ENCODE measurements around the gene ADCYAP1. TPM values are rescaled to one million over a fixed set of nuclear protein-coding genes. Genes with fewer than 3 reads are reported as not detected.

Gene ADCYAP1
- total and polyA plus RNA-seq, 10 donors = 0.02 to 0.82 (median 0.34) TPM; not detected in 5

DNA sequence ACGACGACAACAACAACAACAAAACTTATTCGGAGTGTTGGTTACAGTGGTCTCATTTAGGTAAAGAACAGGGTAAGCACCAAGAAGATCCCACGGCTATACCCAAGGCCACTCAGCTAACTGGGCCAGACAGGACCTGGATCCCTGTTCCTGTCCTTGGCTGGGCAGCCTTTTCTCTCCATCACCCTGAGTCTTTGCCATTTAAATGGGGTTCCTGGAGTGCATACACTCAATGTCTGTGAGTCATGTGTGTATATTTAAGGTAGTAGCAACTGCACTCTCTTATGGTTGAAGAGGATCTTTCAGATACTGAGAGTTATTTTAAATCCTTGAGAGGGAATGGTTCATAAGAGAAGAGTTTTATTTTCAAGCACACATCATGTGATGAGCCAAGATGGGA lies 35.3 kb downstream of the ADCYAP1 start:
- Histone ChIP-seq H3K27ac (no peak overlapping the region), H3K9me3 (no peaks in the 10 kb centered on the region), H3K4me1 (no peaks in the 10 kb centered on the region), H3K36me3 (no peaks in the 10 kb centered on the region), H3K27me3 (replicated peaks in 1 of 7) (no peaks in the 10 kb centered on the region), H3K4me3 (no peak overlapping the region)
- WGBS, 5 donors = 81 to 88% (median 84%) methylated on average over 4 of the region's 4 CpGs
- TF ChIP-seq POLR2AphosphoS5 (IDR thresholded peaks at IDR 0.05) (no peak), POLR2A (IDR thresholded peaks at IDR 0.05) (no peak), CTCF (IDR thresholded peaks at IDR 0.05 in 8 of 11, conservative IDR thresholded peaks at IDR 0.05 in 3 of 11) (no peak)
- DNase-seq = no peak
- intact Hi-C loops (cut with DNase I; ENCODE audit: low total_unique reads) = no loop called here

DNA sequence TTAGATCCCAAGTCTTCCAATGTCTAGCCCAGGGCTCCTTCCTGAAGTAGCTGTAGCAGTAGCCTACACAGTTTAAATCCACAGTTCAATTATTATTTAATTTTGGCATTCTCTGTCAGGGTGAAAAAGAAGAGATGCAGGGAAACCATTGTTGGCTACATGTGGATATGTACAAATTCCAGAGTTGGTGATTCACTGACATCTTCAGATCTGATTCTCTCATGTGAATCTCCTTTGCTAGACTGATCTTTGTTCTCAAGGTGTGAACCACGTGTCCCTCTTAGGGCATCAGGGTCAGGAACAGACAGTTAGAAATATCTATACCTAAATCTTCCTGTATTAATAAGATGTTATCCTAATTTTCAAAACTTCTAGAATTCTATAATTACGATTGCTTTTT lies 36.7 kb downstream of the ADCYAP1 start:
- Histone ChIP-seq H3K9me3 (no peaks in the 10 kb centered on the region), H3K4me1 (no peaks in the 10 kb centered on the region), H3K27me3 (replicated peaks in 1 of 7) (no peaks in the 10 kb centered on the region), H3K36me3 (no peaks in the 10 kb centered on the region), H3K4me3 (no peak overlapping the region), H3K27ac (no peak overlapping the region)
- TF ChIP-seq CTCF (IDR thresholded peaks at IDR 0.05 in 8 of 11, conservative IDR thresholded peaks at IDR 0.05 in 3 of 11) (no peak), POLR2AphosphoS5 (IDR thresholded peaks at IDR 0.05) (no peak), POLR2A (IDR thresholded peaks at IDR 0.05) (no peak)
- intact Hi-C loops (cut with DNase I; ENCODE audit: low total_unique reads) = no loop called here
- no peak for DNase-seq
- 71 to 79% (median 73%) methylated on average over 2 of the region's 2 CpGs for WGBS, 5 donors

DNA sequence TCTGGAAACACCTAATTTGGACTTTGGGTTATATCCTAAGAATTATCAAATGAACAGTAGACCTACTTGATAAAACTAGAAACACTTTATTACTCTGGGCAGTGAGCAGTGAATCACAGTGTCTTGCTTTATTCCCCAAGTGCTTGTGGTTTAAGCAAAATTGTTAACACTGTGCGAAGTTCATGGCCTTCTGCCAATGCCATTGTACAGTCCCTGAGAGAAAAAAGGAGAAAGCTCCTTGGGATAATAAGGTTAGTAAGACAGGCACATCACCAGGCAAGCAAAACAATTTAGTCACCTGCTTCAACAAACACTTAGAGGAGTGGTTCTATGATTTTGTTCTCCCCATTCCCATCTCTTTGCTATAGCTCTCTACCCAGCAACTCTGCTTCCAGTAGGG lies 39.8 kb downstream of the ADCYAP1 start:
- no peak overlapping the region for H3K4me3 ChIP-seq
- WGBS, 5 donors = 39 to 63% (median 43%) methylated on average over 1 of the region's 1 CpG
- no peaks in the 10 kb centered on the region for H3K36me3 ChIP-seq
- no peak overlapping the region for H3K27ac ChIP-seq
- intact Hi-C loops (cut with DNase I; ENCODE audit: low total_unique reads) = no loop called here
- TF ChIP-seq POLR2AphosphoS5 (IDR thresholded peaks at IDR 0.05) = no peak
- no peak for TF ChIP-seq POLR2A (IDR thresholded peaks at IDR 0.05)
- TF ChIP-seq CTCF (IDR thresholded peaks at IDR 0.05 in 8 of 11, conservative IDR thresholded peaks at IDR 0.05 in 3 of 11) = no peak
- peaks cover 0 to 2% (median 0%) of the 10 kb centered on the region in 7 donors for H3K27me3 ChIP-seq (replicated peaks in 1 of 7)
- H3K9me3 ChIP-seq = peaks cover 0 to 4% (median 0%) of the 10 kb centered on the region in 8 donors
- H3K4me1 ChIP-seq = no peaks in the 10 kb centered on the region
- DNase-seq = no peak

GRCh38 chr18:949724-950631 lies 45.3 kb downstream of the ADCYAP1 start:
- H3K27me3 ChIP-seq (replicated peaks in 1 of 7) = peaks cover 0 to 16% (median 0%) of the 10 kb centered on the region in 7 donors
- H3K4me3 ChIP-seq = no peak overlapping the region
- no peak for TF ChIP-seq POLR2A (IDR thresholded peaks at IDR 0.05)
- TF ChIP-seq POLR2AphosphoS5 (IDR thresholded peaks at IDR 0.05) = no peak
- TF ChIP-seq CTCF (IDR thresholded peaks at IDR 0.05 in 8 of 11, conservative IDR thresholded peaks at IDR 0.05 in 3 of 11) = no peak
- no peaks in the 10 kb centered on the region for H3K36me3 ChIP-seq
- WGBS, 5 donors = 73 to 79% (median 74%) methylated on average over 8 to 9 of the region's 9 CpGs
- no peaks in the 10 kb centered on the region for H3K4me1 ChIP-seq
- H3K9me3 ChIP-seq = peaks cover 0 to 7% (median 0%) of the 10 kb centered on the region in 8 donors
- DNase-seq = no peak
- intact Hi-C loops (cut with DNase I; ENCODE audit: low total_unique reads) = no loop called here
- H3K27ac ChIP-seq = no peak overlapping the region

All from spleen (tissue), 11 donors.